KG1 (cell line): ENCODE measurements around the gene TNNC1.

Source experiments
- DNase-seq: peaks from one replicate; lab custom pipeline; 2025; lab: John Stamatoyannopoulos, UW

The TNNC1 gene

DNA sequence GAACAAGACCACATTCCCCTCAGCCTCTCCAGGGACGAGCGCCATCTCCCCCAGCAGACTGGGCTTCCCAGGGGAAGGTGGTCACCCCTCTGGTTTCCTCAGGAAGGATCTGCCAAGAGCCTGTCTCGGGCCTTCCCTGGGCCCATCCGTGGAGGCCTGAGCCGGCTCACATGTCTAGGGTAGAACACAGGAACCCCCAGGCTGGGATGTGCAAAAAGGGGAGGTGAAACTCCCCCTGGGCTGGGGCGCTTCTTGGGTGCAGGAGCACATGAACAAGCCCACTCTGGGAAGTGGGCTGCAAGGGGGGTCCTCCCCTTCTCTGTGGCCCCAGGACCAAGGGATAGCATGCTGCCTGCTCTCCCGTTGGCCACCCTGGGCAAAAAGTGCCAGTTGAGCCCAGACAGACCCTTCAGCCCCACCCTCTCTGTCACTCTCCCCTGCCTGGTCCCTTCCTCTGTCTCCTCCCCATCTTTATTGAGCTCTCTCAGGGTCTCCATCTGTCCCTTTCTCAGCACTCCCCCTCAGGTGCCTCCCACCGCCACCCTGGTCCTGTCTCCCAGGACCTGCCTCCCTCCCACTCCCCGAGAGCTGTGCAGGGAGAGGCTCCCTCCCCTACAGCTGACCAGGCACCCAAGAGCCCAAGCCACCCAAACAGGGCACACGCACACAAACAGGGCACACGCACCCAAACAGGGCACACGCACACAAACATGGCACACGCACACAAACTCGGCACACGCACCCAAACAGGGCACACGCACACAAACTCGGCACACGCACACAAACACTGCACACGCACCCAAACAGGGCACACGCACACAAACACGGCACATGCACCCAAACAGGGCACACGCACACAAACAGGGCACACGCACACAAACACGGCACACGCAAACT is 9.8 kb downstream of the TNNC1 start:
- no peak for DNase-seq

GRCh38 chr3:52443268-52443610 is 10.6 kb downstream of the TNNC1 start:
- no peak for DNase-seq

- no peak for DNase-seq
Observed at GRCh38 chr3:52442409-52443267, 11.2 kb downstream of the TNNC1 start.

- no peak for DNase-seq
Observed at GRCh38 chr3:52441772-52442332, 12.0 kb downstream of the TNNC1 start.

DNA sequence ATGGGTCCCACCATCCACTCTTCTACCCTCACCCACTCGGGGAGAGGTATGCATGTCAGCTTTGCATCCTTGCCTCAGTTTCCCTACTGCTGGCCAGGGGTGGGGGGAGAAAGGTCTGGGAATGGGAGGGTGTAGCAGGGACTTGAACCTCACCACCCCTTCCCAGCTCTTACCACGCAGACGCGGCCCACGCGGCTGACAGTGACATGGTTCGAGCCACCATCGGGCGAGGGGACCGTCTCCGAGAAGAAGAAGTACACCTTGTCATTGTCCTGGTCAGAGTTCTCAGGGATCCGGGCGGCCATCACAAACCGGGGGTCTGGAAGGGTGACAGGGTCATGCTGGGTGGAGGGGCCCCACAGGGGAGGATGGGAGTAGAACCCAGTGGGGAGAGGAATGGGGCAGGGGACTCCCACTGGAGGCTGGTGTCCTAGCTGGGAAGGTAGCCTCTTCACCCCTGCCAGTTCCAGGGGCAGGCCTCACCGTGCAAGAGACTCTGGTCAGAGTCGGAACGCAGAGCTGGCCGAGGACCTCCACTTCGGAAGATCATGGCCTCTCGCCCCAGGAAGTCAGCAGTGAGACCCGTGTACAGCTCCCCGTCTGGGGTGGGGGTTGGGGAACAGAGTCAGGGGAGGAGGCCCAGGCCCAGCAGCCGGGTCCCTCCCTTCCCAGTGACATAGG is 12.6 kb downstream of the TNNC1 start:
- DNase-seq, result no peak

- DNase-seq, result no peak
Observed at GRCh38 chr3:52440671-52441070, 13.2 kb downstream of the TNNC1 start.

- DNase-seq, result no peak
Observed at GRCh38 chr3:52440249-52440551, 13.6 kb downstream of the TNNC1 start.

DNA sequence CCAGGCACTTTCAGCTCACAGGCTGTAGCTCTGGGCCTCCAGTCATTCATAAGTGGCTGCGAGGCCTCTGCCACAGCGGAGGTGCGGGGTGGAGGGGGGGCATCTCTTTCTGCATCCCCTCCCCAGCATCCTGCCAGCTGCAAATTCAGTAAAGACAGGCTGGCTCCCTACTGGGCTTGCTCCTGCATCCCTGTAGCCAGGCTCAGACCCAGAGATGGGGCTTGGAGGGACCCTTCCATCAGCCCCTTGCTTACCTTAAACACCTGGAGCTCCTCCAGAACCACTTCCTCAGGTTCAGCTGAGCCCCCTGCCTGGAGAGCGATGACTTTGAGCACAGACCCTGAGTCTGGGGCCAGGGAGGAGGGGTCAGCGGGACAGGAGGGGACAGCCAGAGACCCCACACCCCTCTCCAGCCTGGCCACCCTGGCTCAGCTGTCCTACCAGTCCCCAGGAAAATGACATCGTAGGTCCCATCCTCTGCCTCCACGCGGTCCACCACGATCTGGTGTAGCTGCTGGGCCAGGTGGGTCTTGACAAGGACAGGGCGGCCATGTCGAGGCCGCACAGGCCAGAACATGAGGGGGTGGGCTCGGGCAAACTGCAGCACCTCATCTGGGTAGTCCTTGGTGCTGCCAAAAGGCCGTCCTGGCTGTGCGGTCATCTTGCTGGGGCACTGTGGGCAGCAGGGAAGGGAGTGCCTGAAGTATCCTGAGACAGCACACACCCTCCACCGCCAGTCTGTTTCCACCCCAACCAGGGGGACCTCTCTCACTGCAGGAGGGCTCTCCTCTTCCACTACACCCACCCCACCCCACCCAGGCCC is 14.2 kb downstream of the TNNC1 start:
- no peak for DNase-seq

- DNase-seq, result no peak
Observed at GRCh38 chr3:52438579-52439425, 15.0 kb downstream of the TNNC1 start.

DNA sequence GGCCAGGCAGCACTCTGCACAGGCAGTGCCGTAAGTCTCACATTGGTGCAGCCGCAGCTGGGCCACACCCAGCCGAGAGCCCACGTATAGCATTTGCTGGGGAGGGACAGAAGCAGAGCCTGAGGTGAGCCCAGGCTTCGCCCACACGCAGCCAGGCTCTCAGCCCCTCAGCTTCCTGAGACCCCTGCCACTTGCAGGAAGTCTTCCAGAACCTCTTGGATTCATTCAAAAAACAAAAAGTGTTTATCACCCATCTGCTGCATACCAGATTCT is 15.8 kb downstream of the TNNC1 start:
- no peak for DNase-seq

DNA sequence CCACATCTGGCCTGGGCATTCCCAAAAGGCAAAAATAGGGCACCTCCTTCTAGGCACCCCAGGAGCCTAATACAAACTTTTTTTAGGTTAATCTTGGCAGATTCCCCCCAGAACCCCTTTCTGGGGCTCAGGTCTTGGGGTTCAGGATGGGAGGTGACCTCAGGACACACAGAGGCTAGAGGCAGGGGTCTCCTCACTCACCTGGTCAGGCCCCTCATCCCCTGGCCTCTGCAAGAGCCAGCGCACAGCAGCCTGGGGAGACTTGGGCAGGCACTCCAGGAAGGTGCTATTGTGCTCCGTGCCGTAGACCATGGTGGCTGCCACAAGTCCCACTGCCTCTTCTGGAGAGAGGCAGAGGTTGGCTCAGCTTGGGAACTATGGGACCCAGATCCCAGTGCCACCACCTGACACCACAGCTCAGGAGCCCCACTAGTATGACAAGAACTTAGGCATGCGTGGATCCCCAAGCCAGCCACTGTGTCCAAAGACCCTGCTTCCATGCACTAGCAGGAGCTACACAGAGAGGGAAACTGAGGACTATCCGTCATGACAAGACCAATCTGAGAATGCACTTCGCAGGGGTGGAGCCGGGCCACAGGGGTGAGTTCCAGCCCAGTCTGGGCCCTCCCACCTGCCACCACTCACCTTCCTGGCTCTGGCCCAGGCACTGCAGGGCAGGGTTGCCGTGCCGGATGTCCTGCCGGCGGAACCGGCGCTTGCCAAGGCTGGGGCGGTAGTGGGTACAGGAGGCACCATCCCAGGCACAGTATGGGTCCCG is 16.3 kb downstream of the TNNC1 start:
- DNase-seq, result no peak

- DNase-seq, result no peak
Observed at GRCh38 chr3:52436500-52437149, 17.2 kb downstream of the TNNC1 start.

DNA sequence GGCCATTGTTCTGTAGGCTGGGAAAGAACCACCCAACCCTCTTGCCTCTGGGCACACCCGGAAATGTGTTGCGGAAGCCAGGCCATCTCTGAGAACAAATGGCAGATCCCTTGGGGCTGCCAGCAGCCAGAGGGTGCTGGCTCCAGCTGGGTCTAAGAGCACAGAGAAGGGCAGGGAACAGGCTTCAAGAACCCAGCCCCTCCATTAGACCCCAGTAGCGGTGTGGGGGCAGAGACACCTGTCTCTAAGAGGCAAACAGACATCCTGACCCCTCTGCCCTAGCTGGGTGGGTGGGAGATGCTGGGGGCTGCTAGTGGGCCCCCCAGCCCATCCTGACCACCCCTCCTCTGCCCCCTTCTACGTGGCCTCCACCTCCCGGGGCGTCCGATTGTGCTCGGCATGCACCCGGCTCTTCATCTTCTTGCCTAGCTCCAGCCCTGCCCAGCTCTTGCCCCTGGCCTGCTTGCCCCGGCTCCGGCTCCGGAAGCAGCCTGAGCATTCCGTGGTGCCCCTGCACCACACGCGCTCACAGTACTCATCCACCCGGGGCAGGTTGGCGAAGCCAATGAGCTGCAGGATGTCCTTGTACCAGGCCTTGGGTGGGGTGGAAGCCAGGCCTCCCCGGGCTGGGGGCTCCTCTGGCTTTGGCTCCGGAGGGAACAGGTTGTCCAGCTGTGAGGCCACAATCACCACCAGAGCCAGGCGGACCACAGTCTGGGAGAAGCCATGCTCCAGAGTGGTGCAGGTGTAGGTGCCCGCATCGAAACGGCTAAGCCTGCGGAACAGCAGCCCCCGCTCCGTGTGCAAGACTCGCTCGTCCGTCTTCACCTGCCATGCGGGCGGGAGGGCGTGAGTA is 18.4 kb downstream of the TNNC1 start:
- DNase-seq, result no peak

DNA sequence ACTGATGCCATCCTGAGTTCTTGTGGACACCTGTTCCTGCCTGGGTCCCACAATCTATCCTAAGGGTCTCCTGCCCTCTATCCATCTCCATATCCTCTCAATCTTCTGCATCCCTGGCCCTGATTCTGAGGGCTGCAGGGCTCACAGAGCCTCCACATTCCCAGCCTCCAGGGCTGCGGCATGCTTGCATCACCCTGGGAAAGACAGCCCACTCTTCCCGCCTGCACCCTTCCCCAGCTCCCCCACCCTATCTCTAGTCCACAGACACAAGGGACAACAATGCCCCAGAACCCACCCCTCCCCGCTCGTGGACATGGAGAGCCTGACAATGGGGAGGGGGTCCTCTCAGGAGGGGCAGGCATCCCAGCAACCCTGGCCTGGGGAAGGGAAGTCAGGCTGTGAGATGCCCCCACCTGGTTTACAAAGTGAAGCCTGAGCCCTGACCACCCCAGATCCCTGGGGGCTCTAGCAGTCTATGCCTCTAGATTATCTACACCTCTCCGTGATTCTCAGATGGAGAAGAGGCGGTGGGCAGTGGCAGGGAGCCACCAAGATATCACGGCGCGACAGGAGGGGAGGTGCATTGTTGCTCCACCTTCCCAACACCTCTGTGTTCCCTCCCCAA is 19.2 kb downstream of the TNNC1 start:
- DNase-seq, result no peak

DNA sequence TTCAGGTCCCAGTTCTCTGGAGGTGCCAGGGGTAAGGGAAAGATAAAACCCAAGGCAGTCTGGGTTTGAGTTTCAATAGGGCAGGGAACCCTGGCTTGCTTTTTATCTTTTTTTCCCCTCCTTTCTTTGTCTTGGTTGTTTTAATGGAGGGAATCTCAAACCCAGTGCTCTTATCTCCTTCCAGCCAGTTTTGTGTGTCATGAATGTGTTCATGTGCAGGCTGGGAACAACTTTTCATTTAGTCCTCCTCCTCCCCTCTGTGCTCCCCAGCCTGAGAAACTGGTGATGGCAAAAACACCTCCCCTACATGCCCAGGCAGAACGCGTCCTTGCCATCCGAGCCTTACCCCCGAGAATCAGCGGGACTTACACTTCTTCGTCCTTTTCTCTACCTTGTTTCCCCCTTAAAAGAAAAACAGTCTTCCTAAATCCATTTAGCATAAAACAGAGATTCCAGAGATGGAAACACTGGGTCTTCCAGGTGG is 19.8 kb downstream of the TNNC1 start:
- DNase-seq, result no peak

GRCh38 chr3:52433328-52433995 is 20.4 kb downstream of the TNNC1 start:
- no peak for DNase-seq

DNA sequence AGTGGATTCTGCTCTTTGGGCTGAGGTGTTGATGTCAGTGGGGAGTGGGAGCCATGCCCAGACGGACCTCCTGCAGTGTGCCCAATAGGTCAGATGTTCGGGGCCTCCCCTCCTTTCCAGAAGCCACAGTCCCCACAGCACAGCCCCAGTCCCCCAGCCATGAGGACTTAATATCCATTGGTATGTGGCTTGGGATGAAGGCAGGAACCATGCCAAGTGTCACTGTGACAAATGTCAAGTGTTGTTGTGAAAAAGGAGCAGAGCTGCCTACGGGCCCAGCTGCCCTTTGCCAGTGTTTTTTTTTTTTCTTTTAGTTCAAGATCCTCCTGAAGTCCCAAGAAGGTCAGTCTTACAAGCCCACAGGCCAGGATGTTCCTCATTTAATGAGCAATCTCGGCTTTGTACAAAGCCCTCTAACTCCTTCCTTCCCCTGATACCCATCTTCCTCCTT is 21.1 kb downstream of the TNNC1 start:
- no peak for DNase-seq
